ENCODE results near the gene PIAS3.
A peak's percentile ranks its signal among the peaks of the same experiment; 100 is the strongest.

The PIAS3 gene
- 11.4 to 18.1 (median 14.3) reads per million in 4 donors for total RNA-seq

GRCh38 chr1:145858901-145859490 lies at the start of gene PIAS3:
Gene PIAS3 (minus strand): TSS chr1:145859081. CDS start chr1:145858990, 91 bp downstream.
- peak; percentile 66 to 91 (median 71) for DNase-seq

- no peak for DNase-seq
Measured at GRCh38 chr1:145908653-145909052, 49.8 kb upstream of the PIAS3 start.

GRCh38 chr1:145906954-145907753 lies 48.3 kb upstream of the PIAS3 start:
- no peak for DNase-seq

- DNase-seq: no peak
Measured at GRCh38 chr1:145901312-145902021, 42.6 kb upstream of the PIAS3 start.

DNA sequence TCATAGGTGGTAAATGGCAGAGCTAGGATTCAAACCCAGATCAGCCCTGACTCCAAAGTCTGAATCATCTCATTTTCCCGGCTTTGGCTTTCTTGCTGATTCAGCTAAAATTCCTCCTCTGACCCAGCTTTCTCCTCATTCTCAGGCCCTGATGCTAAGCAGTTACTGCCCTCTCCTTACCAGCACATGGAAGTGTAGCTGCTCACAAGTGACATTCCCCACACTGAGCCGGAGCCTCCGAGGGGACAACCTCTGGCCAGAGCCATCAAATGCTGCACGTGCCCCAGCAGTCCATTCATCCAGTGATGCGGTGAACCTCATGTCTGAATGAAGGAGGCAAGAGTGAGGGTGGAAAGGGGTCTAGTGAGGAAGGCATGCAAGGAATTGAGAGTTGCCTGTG lies 39.9 kb upstream of the PIAS3 start:
- no peak for DNase-seq

DNA sequence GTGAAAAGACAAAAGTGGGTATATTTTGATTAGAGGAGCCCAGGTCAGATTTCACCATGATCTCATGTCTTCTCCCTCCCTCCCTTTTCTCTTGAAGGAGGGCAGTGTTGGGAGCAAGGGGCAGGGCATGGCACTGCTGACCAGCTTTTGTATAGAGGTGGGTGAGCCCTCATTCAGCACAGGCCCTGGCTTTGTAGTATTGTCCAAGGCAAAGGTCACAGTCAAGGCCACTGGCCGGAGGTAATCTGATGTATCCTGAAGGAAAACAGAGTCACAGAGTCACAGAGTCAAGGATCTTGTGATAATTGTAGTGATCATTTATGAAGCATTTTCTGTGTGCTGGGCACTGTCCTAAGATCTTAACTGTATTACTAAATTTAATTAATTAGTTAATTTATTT lies 39.1 kb upstream of the PIAS3 start:
- DNase-seq: no peak

GRCh38 chr1:145895471-145895870 lies 36.6 kb upstream of the PIAS3 start:
- DNase-seq: no peak

GRCh38 chr1:145893306-145894055 lies 34.6 kb upstream of the PIAS3 start:
- DNase-seq: no peak

GRCh38 chr1:145892486-145893087 lies 33.7 kb upstream of the PIAS3 start:
- DNase-seq: no peak

GRCh38 chr1:145891587-145892485 lies 33.0 kb upstream of the PIAS3 start:
- peak in 4 of 5 donors; percentile 21 to 42 (median 26) for DNase-seq

GRCh38 chr1:145891143-145891542 lies 32.3 kb upstream of the PIAS3 start:
- no peak for DNase-seq

- no peak for DNase-seq
Measured at GRCh38 chr1:145889722-145890121, 30.8 kb upstream of the PIAS3 start.

DNA sequence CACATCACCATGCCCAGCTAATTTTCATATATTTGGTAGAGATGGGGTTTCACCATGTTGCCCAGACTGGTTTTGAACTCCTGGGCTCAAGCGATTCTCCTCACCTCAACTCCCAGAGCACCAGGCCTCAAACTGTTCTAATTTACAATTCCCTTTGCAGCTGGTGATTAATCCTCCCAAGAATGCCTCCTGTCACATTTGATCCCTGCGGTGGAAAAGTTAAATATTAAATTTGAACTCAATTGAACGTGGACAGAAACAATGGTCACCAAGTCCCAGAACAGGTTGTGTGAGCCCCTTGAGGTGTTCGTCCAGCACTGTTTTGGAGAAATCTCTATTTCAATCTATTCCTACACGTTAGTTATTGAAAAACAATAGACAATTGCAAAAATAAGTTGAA lies 28.8 kb upstream of the PIAS3 start:
- DNase-seq: no peak

GRCh38 chr1:145886816-145887215 lies 27.9 kb upstream of the PIAS3 start:
- DNase-seq: no peak

DNA sequence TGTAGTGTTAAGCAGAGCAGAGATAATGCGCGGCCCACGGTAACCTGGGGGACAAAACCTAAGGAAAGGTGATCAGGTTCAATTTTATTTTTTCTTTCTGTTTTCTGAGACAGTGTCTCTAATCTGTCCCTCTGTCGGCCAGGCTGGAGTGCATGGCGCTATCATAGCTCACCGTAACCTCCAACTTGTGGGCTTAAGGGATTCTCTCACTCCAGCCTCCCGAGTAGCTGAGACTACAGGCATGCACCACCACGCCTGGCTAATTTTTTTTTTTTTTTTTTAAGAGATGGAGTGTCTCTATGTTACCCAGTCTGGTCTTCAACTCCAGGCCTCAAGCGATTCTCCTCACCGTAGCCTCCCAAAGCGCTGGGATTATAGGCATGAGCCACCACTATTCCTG lies 27.5 kb upstream of the PIAS3 start:
- DNase-seq: no peak

DNA sequence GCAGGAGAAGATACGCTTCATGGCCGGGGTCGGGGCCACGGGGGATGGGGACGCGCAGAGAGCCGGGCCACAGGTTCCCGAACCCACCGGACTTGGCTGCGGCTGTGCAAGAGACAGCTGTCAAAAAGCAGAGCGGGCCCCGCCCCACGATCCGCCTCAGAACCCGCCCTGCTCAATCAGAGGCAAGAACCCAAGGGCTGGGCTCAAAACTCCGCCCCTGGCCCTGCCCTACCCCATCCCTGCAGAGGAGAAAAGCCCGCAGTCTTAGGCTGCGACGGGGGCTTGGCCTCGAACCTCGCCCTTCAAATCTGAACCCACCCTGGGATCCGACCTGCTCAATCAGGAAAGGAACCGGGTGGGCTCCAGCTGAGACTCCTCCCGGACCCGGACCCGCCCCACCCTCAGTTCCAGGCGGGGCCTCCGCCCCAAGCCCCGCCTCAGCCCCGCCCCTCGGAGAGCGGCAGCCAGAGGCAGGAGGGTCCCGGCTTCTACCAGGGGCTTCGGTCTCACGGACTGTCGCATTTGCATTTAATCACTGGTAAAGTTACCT lies 26.9 kb upstream of the PIAS3 start, which contains the start of gene ANKRD35:
TSS of gene ANKRD35 (minus strand) at position 129 of the 550 bp plus-strand sequence. CDS start at position 21, 108 bp downstream.
- DNase-seq: peak; percentile 73 to 85 (median 83)

GRCh38 chr1:145884675-145885074 lies 25.8 kb upstream of the PIAS3 start:
- DNase-seq: no peak

- no peak for DNase-seq
Measured at GRCh38 chr1:145879775-145880174, 20.9 kb upstream of the PIAS3 start.

DNA sequence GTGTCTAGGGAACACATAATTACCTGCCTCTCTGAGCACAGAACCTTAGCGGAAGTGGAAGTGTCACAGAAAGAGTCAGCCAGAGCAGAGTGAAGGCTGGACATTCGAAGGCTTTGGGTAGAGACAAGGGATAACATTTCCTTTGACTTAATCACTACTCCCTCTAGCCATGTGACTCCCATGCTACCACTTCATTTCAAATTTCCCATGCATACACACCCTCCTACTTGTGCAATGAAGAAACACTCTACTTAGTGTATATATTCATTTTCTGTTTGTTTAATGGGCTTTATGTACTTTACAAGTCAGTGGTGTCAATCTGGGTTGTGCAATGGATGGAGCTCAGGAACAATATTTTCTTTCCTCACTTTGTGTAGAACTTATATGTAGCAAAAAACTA lies 19.8 kb upstream of the PIAS3 start:
- DNase-seq: no peak

GRCh38 chr1:145877923-145878486 lies 19.1 kb upstream of the PIAS3 start:
- DNase-seq: no peak

GRCh38 chr1:145874646-145875045 lies 15.8 kb upstream of the PIAS3 start:
- DNase-seq: no peak
